ENCODE measurements around the gene ECSIT.

Gene ECSIT

DNA sequence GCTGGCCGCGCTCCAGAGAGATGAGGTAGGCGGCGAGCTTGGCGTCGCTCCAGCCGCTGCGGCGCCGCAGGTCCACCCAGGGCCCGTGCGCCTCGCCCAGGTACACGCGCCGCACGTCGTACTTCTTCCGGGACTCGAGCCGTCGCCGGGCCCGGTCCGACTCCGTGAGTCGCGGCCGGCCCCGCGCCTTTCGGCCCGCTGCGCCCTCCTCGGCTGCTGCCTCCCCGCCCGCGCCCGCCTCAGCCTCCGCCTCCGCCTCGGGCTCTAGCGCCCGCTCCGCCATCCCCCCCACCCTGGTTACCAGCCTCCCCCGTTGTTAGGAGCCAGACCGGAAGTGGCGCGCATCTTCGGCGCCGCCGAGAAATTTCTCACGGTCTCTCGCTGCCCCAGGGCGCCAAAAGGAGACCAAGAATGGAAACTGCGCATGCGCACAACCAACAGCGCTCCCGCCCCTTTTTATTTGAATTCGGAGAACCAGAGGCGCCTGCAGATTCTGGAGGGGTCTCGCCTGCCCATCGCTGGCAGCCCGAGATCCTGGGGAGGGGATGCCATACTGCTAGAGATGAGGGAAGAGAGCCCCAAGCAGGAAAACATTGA lies 23.3 kb downstream of the ECSIT start, which contains the start of gene ZNF653:
ZNF653 (minus strand) TSS at position 336 of the 597 bp plus-strand sequence; CDS start at position 283, 53 bp downstream.
- FAIRE-seq (peak; percentile 86), DNase-seq (ENCODE audit: insufficient read length, low spot score) (peak; percentile 94)

DNA sequence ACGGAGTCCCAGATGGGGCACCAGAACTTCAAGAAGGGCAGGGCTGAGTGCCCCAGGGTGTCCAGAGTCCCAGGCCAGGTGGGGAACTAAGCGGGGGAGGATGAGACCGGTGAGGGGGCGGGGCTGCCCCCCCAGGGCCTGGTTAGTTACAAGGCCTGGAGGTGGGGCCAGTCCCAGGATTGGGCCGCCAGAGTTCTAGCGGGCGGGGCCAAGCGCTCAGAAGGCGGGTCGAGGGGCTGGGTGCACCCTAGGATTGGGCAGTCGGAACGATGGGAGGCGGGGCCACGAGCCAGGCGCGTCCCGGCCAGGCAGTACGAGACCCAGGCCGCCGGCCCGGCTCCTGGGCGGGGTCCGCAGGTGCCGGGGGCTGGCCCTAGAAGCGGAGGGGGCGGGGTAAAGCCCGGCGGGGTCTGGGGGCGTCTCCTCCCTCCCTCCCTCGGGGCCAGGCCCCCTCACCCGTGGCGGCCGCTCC lies 23.9 kb downstream of the ECSIT start:
- DNase-seq (ENCODE audit: insufficient read length, low spot score): peak; percentile 97
- FAIRE-seq: peak; percentile 97

DNA sequence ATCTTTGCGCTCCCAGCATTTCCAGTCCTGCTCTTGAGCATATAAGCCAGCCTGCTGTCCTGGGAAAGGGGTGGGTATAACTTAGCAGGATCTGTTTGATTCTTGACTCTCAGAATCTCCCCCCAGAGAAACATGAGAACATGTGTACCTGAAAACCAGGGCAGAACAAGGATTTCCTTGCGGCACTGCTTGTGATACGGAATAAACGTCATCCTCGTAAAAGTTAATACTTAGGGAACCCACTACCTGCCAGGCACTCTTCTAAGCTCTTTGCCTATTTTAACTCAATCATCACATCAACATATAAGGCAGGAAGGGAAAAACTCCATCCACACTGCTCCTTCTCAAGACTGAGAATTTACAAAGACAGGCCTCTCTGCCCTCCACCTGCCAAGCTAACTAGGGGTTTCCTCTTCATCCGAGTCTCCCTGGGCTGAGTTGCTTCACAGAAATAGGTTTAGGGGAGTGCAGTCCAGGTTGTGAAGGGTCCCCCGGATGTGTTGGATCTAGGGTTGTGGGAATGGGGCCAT lies 24.4 kb downstream of the ECSIT start:
- DNase-seq (ENCODE audit: insufficient read length, low spot score) (no peak), FAIRE-seq (no peak)

DNA sequence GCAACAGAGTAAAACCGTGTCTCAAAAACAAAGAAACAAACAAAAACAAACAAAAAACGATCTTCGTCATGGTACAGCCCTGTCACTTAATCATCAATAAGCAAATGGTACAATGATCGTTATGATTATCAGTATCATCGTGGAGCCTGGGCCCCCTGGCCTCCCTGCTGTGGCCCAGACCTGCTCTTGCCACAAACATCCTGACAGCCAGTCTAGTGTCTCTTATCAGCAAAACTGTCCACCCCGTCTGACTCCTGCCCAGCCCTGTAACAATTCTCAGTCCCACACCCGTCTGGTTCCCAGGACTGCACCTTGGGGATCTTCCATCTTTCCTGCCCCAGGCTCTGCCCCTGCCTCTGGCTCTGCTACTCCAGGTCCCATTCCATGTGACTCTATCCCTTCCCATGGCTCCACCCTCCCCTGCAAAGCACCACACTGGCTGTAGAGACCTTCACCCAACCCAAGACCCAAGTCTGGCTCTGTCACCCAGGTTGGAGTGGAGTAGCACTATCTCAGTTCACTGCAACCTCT lies 29.0 kb downstream of the ECSIT start:
- DNase-seq (ENCODE audit: insufficient read length, low spot score): no peak
- no peak for FAIRE-seq

DNA sequence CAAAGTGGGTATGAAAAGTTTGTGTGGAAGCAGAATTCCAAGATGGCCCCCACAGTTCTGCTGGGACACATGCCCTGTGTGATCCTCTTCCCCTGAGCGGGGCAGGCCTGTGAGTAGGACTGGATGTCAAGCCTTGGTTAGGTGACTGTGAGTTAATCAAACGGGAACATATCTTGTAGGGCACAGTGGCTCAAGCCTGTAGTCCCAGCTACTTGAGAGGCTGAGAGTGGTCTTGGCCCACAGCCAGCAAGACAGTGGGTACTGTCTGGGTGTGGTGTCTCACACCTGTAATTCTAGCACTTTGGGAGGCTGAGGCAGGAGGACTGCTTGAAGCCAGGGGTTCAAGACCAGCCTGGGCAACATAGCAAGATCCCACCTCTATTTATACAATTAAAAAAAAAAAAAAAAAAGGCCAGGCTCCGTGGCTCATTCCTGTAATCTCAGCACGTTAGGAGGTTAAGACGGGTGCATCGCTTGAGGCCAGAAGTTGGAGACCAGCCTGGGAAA lies 29.7 kb downstream of the ECSIT start:
- no peak for DNase-seq (ENCODE audit: insufficient read length, low spot score)
- no peak for FAIRE-seq

DNA sequence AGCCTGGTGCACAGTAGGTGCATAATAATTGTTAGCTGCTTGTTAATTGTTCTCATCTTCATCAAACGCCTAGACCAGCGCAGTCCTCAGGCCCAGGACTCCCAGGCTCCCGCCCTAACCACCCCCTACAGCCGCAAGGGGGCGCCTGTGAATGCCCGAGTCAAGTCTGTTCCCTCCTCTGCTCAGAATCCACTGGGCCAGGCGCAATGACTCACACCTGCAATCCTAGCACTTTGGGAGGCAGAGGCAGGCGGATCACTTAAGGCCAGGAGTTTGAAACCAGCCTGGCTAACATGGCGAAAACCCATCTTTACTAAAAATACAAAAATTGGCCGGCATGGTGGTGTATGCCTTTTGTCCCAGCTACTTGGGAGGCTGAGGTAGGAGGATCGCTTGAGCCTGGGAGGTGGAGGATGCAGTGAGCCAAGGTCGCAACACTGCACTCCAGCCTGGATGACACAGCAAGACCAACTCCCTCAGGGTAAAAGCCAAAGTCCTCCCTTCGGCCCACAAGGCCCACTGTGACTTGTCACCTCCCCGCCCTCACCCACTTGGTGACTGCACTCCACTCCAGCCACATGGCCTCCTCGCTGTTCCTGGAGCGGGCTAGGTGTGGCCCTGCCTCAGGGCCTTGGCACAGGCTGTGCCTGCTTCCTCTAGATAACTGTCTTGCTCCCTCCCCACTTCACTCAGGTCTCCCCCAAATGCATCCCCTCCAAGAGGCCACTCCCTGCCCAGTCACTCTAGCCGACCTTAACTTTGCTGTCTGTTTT lies 32.4 kb downstream of the ECSIT start:
- FAIRE-seq (peak; percentile 18), DNase-seq (ENCODE audit: insufficient read length, low spot score) (no peak)

DNA sequence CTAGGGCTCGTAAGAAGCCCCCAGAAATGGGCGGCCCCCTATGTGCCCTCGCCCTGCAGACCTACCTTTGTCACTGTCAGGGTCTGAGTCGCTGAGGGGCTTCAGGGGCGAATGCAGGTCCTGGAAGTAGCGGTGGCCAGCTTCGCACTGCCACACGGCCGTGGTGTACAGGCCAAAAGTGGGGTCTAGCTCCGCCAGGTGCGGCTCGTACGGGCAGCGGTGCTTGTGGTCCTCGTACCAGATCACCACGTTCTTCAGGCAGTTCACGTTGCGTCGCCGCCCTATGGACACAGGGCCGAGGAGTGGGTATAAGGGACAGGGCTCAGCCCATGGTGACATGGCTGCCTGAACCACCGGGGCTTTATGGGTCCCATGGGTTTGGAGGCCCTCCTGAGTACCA lies 33.0 kb downstream of the ECSIT start:
- DNase-seq (ENCODE audit: insufficient read length, low spot score) (no peak), FAIRE-seq (no peak)

DNA sequence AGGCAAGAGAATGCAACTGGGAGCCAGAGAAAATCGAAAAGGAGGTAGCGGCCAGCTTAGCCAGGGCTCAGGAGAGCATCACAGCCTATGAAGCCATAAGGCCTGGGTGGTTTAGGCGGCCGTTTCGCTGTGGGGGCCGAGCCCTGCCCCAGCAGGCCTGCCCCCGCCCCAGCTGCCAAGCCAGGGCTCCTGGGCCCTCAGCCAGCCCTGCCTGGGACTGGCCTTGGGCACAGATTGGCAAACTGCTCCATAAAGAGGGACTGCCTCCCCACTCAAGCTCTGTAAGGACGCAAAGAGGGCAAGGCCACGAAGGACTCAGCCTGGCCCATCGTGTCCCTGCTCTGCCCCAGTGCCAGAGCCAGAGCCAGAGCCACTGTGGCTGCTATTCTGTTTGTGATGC lies 33.5 kb downstream of the ECSIT start:
- FAIRE-seq: no peak

DNA sequence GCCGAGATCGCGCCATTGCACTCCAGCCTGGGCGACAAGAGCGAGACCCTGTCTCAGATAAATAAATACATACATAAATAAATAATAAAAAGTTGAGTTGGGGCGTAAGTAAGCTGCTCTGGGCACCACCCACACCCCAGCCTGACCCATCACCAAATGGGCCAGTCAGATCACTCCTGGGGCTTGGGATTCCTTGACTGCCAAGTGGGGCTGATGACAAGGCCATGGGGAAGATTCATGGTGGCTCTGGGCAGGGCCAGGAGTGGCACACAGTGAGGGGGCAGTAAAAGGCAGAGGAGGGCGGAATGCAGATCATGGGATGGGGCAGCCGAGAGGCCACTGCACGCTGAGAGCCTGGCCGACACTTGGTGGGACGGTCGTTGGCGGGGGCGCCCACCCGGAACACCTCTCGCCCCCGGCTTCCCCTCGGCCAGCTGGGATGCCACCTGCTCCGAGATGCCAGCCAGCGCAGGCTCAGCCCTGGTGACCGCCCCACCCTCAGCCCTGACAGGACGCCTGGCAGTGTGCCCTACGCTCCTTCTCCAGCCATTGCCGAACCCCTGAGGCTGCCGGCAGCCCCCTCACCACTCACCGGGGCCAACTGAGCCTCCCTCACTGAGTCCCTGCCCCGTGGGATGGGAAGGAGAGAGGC lies 34.2 kb downstream of the ECSIT start:
- FAIRE-seq: no peak
- DNase-seq (ENCODE audit: insufficient read length, low spot score): no peak

More for the DNA sequence above, 33.5 kb downstream of the ECSIT start:
- no peak for DNase-seq (ENCODE audit: insufficient read length, low spot score)

DNA sequence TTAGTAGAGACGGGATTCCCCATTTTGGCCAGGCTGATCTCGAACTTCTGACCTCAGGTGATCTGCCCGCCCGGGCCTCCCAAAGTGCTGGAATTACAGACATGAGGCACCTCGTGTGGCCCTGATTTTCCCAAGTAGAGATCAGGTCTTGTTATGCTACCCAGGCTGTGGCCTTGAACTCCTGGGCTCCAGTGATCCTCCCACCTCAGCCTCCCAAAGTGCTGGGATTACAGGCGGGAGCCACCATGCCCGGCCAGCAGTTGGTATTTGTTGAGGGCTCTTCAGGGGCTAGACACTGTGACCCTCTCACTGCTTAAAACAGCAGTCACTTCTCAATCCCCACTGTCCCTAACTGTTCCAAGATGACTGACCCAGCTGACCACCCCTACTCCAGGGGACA lies 39.6 kb downstream of the ECSIT start:
- FAIRE-seq: no peak
- no peak for DNase-seq (ENCODE audit: insufficient read length, low spot score)

DNA sequence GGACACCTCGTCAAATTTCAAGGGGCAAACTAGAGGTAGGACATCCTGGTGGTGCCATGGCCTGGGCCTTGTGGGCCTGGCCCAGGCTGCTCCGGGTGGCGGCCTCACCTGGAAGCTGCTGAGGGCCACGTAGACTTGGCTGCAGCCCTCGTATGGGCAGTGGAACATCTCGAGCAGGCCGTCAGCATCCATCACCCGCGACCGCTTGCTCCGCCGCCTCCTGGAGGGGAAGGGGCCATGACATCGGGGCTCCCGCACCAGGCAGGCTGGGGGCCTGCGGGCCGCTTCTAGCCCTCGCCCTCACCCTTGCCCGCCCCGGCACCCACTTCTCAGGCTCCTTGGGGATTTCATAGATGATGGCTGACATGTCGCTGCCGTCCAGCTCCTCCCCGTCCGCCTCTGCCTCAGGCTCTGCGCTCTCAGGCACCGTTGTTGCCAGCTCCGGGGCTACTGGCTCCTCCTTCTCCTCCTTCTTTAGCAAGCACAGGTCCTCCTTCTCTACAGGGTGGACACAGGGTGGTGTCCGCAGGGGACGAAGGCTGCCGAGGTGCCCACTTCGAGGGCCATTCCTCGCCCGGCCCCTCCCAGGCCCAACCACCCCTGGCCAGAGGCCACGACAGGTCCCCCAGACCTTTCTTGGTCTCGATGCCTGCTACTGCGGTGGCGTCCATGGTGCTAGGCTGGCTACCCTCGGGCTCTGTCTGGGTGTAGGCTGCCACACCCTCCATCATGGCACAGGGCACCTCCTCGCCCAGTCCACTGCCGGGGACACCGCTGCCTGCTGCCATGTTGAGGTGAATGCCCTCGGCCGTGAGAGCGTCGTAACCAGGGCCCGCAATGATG lies 42.1 kb downstream of the ECSIT start:
- DNase-seq (ENCODE audit: insufficient read length, low spot score) (no peak), FAIRE-seq (no peak)

DNA sequence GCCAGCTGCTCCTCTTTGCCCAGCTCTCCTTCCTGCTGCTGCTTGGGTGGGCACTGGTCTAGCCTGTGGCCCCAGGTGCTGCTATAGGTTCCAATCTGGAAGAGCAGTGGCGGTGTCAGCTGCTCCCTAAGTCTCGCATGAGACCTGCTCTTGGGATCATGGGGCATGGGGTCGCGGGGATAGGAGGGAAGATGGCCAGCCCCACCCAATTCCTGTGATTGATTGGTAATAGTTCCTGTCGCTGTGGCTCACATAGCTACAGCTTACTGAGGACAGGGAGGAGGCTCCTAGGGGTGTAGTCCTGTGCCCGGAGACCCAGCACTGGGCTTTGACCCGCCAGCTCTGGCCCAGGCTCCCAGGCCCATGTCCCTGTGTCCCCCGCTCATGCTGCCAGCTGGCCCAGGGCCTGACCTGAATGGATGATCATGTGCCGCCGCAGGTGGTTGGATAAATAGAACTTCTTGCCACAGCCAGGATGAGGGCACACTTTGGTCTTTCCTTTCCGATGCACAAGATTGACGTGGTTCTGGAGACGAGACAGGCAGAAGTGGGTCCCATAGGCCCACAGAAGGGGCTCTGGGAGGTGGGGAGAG lies 43.6 kb downstream of the ECSIT start:
- FAIRE-seq: no peak
- no peak for DNase-seq (ENCODE audit: insufficient read length, low spot score)

DNA sequence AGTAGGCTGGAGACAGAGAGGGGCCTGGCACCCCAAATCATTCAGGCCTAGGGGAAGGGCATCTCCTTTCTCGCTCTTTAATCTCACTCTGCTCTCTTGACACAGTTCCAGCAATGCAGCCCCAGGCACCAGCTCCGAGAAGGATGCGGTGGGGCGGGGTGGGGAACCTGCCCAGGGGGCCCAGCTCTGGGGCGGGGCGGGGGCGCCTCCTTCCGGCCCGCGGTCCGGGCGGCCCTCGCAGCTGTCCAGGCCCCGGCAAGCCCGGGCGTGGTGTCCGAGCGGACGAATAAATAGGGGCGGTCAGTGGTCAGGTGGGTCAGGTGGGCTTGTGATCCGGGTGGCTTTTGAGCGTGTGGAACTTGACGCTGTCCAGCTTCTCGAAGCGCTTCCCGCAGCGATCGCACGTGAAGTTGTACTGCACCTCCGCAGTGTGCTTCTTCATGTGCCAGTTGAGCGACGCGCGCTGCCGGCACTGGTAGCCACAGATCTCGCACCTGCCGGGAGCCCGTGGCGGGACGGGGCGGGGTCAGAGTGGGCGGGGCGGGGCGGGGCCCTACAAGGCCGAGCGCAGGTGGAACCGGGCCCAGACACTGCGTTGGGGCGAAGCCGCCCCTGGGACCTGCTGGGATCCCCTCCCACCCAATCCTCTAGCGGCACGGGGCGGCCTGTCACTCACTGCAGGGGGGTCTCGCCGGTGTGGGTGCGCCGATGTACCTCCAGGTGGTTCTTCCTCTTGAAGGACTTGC lies 45.4 kb downstream of the ECSIT start:
- DNase-seq (ENCODE audit: insufficient read length, low spot score): no peak
- FAIRE-seq: no peak

DNA sequence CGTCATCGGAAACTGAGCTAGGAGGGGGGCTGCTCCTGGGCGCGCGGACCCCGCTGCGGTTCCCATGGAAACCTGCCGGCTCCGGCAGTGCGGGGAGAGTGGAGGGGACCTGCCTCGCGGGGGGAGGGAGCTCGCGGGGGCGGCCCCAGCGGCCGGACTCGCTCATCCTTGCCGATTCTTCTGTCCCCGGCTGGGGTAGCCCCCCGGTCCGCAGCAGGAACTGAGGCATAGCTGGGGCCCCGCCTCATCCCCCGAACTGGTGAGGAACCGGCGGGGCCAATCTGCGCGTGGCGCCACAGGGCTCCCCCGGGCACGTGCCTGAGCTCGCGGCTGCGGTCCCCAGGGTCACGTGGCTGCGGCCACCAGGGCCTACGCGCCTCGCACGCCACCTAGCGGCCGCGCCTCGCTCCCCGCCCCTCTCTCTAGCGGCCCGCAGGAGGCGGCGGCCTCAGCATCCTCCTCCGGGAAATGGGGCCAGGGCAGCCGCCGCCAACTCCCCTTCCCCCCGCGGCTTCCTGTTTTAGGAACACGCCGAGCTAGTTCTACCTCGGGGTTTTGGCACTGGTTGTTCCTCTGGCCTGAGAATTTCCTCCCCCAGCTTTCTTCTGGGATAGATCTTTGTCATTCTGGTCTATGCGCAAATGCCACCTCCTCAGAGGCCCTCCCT lies 46.4 kb downstream of the ECSIT start:
- FAIRE-seq: peak; percentile 77

DNA sequence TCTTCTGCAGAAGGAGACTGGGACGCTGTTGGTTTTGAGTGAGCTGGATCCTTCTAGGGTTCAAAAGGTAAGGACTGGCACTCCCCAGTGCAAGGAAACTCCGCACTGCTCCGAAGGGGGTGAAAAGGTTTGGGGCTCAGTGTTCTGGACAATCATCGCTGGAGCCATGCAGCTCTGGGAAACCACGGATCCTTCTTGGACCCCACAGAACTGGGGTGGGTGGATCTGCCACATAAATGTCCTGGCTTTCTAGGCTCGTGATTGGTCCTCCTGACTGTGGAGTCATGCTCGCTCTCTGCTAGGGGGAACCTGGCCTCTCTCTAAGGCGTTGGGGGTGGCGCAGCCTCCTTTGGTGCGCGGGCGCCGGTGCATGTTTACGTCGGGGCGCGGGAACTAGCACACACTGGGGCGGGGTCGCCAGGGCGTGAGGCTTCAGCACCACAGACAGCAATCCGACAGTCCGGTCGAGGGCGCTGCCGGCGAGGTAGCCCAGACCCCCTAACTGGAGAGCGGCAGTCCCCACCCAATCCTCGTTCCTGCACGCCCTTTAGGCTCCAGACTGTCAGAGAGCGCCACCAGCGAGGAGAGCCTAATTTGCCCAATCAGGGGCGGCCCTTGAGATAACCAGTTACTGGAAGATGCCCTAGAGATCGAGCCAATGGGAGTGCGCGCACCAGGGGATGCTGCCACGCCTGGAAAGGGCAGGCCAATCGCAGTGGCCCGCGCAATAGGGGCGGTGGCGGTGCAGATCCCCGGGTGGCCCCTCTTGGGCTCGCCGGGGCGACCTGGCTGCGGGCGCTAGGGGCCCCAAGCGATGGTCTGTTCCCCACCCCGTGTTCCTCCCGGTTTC lies 47.2 kb downstream of the ECSIT start:
- FAIRE-seq (peak; percentile 88), DNase-seq (ENCODE audit: insufficient read length, low spot score) (peak; percentile 94)

More for the DNA sequence above, 46.4 kb downstream of the ECSIT start:
- DNase-seq (ENCODE audit: insufficient read length, low spot score): peak; percentile 100

DNA sequence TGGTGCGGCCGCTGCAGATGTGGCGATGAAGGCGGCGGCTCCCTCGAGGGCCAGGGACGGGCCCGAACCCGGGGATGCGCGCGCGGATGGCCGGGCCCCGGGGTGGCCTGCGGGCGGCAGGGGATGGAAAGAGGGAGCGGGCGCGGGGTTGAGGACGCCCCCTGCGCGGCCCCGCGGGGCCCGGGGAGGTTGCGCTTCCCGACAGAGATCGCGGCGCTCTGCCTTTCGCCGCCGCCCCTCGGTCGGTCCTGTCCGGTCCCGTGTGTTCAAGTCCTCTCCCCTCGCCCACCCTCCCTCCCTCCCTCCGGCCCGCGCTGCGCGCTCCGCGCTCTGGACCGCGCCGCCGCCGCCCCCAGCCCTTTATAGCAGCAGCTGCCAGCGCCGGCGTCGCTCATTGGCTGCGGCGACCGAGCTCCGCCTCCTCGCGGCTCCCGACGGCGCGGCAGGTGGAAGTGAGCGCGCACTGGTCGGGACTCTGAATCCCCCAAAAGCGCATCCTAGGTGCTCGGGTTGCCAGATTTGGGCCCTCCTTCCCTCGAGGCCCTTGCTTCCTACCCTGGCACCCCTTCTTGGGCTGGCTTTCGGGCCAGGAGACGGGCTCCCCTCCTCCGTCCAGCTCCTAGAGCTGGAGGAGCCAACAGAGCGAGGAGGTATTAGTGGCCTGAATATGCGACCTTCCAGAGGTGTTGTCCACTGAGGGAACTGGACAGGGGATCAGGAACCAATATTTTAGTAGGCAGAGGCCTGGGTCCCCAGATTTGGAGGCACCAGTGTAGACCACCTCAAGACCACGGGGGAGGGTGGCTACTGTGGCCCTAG lies 48.0 kb downstream of the ECSIT start, which contains the start of gene ELAVL3:
ELAVL3 (minus strand) TSS at position 332 of the 819 bp plus-strand sequence. CDS start 438 bp downstream, outside the sequence.
- FAIRE-seq: no peak
- DNase-seq (ENCODE audit: insufficient read length, low spot score): no peak
